Stimulated activated effector memory CD8-positive, alpha-beta T cell treated with anti-CD3 and anti-CD28 coated beads, Interleukin-12 subunit alpha, Interleukin-12 subunit beta, amount 100 ng/mL, for 72 hours (primary cell): ENCODE measurements around the gene MEG3.

Experiments
- ATAC-seq: fragments of 150-1000 bp; cut with Tn5 transposase; 2 replicates; pipeline ENCODE4 v1.10.0; 2021
- DNase-seq, 2 donors: peaks; one replicate each; pipeline ENCODE4 v3.0.0; 2021 to 2022; ENCODE audit warnings: low spot score in 2 of 2
- H3K27ac Mint-ChIP-seq: one replicate; pipeline ENCODE4 v1.8.0; 2022; ENCODE audit warnings: mild to moderate bottlenecking, mixed read lengths
- H3K36me3 Mint-ChIP-seq: one replicate; pipeline ENCODE4 v1.8.0; 2022; ENCODE audit warnings: mild to moderate bottlenecking, mixed read lengths
- H3K4me1 Mint-ChIP-seq: one replicate; pipeline ENCODE4 v1.8.0; 2022; ENCODE audit warnings: mixed read lengths
- H3K4me3 Mint-ChIP-seq: one replicate; pipeline ENCODE4 v1.8.0; 2022; ENCODE audit warnings: mild to moderate bottlenecking, mixed read lengths
- H3K9me3 Mint-ChIP-seq: one replicate; pipeline ENCODE4 v1.8.0; 2022; ENCODE audit warnings: mixed read lengths

MEG3 gene

GRCh38 chr14:100867631-100868315, 41.9 kb downstream of the MEG3 start:
- Mint-ChIP-seq H3K4me1 (peaks cover 17% of the 10 kb centered on the region), H3K27ac (no peak overlapping the region), H3K36me3 (no peaks in the 10 kb centered on the region), H3K9me3 (peaks cover 3% of the 10 kb centered on the region), H3K4me3 (no peak overlapping the region)
- DNase-seq (no peak), ATAC-seq (no peak)

GRCh38 chr14:100868621-100869370, 42.9 kb downstream of the MEG3 start:
- Mint-ChIP-seq H3K4me3 (no peak overlapping the region), H3K27ac (no peak overlapping the region), H3K4me1 (peaks cover 21% of the 10 kb centered on the region), H3K9me3 (peaks cover 4% of the 10 kb centered on the region), H3K36me3 (no peaks in the 10 kb centered on the region)
- DNase-seq (no peak), ATAC-seq (no peak)

GRCh38 chr14:100871234-100872186, 45.6 kb downstream of the MEG3 start:
- Mint-ChIP-seq H3K27ac (peak overlapping the region; percentile 21), H3K9me3 (peaks cover 4% of the 10 kb centered on the region), H3K4me3 (no peak overlapping the region), H3K36me3 (no peaks in the 10 kb centered on the region), H3K4me1 (peaks cover 21% of the 10 kb centered on the region)
- DNase-seq (no peak), ATAC-seq (peak; percentile 53)

GRCh38 chr14:100872259-100873095, 46.6 kb downstream of the MEG3 start:
- H3K4me1 Mint-ChIP-seq: peaks cover 21% of the 10 kb centered on the region
- peaks cover 4% of the 10 kb centered on the region for H3K9me3 Mint-ChIP-seq
- DNase-seq (no peak), ATAC-seq (peak; percentile 70)
- no peaks in the 10 kb centered on the region for H3K36me3 Mint-ChIP-seq
- H3K4me3 Mint-ChIP-seq: no peak overlapping the region
- H3K27ac Mint-ChIP-seq: no peak overlapping the region

- DNase-seq: no peak
- no peak overlapping the region for H3K27ac Mint-ChIP-seq
- H3K4me3 Mint-ChIP-seq: no peak overlapping the region
- H3K9me3 Mint-ChIP-seq: peaks cover 4% of the 10 kb centered on the region
- peaks cover 21% of the 10 kb centered on the region for H3K4me1 Mint-ChIP-seq
- ATAC-seq: peak; percentile 22
- no peaks in the 10 kb centered on the region for H3K36me3 Mint-ChIP-seq
Measured at GRCh38 chr14:100873096-100873482, 47.2 kb downstream of the MEG3 start.

GRCh38 chr14:100874051-100874410, 48.1 kb downstream of the MEG3 start:
- H3K36me3 Mint-ChIP-seq: no peaks in the 10 kb centered on the region
- H3K27ac Mint-ChIP-seq: no peak overlapping the region
- H3K4me3 Mint-ChIP-seq: no peak overlapping the region
- ATAC-seq: no peak
- DNase-seq: no peak
- peaks cover 4% of the 10 kb centered on the region for H3K9me3 Mint-ChIP-seq
- peaks cover 21% of the 10 kb centered on the region for H3K4me1 Mint-ChIP-seq

- Mint-ChIP-seq H3K36me3 (no peaks in the 10 kb centered on the region), H3K4me3 (no peak overlapping the region), H3K9me3 (peaks cover 4% of the 10 kb centered on the region), H3K4me1 (peaks cover 21% of the 10 kb centered on the region), H3K27ac (no peak overlapping the region)
- ATAC-seq: no peak
- no peak for DNase-seq
Measured at GRCh38 chr14:100874411-100875091, 48.6 kb downstream of the MEG3 start.

GRCh38 chr14:100875126-100875525, 49.2 kb downstream of the MEG3 start:
- ATAC-seq (no peak), DNase-seq (no peak)
- H3K36me3 Mint-ChIP-seq: no peaks in the 10 kb centered on the region
- peaks cover 21% of the 10 kb centered on the region for H3K4me1 Mint-ChIP-seq
- peaks cover 4% of the 10 kb centered on the region for H3K9me3 Mint-ChIP-seq
- no peak overlapping the region for H3K4me3 Mint-ChIP-seq
- no peak overlapping the region for H3K27ac Mint-ChIP-seq

GRCh38 chr14:100875861-100876590, 50.1 kb downstream of the MEG3 start:
- no peak overlapping the region for H3K27ac Mint-ChIP-seq
- no peak overlapping the region for H3K4me3 Mint-ChIP-seq
- H3K4me1 Mint-ChIP-seq: peaks cover 20% of the 10 kb centered on the region
- H3K9me3 Mint-ChIP-seq: peaks cover 4% of the 10 kb centered on the region
- H3K36me3 Mint-ChIP-seq: no peaks in the 10 kb centered on the region
- no peak for ATAC-seq
- DNase-seq: no peak

GRCh38 chr14:100878271-100879146, 52.6 kb downstream of the MEG3 start:
- Mint-ChIP-seq H3K27ac (no peak overlapping the region), H3K4me3 (no peak overlapping the region), H3K36me3 (no peaks in the 10 kb centered on the region), H3K9me3 (no peaks in the 10 kb centered on the region), H3K4me1 (no peaks in the 10 kb centered on the region)
- DNase-seq: no peak
- ATAC-seq: no peak

GRCh38 chr14:100879194-100879593, 53.3 kb downstream of the MEG3 start:
- Mint-ChIP-seq H3K4me3 (no peak overlapping the region), H3K36me3 (no peaks in the 10 kb centered on the region), H3K4me1 (no peaks in the 10 kb centered on the region), H3K9me3 (no peaks in the 10 kb centered on the region), H3K27ac (no peak overlapping the region)
- DNase-seq: no peak
- no peak for ATAC-seq

- H3K9me3 Mint-ChIP-seq: no peaks in the 10 kb centered on the region
- no peaks in the 10 kb centered on the region for H3K36me3 Mint-ChIP-seq
- no peak overlapping the region for H3K27ac Mint-ChIP-seq
- no peak overlapping the region for H3K4me3 Mint-ChIP-seq
- no peaks in the 10 kb centered on the region for H3K4me1 Mint-ChIP-seq
- no peak for ATAC-seq
- DNase-seq: no peak
Measured at GRCh38 chr14:100879782-100880181, 53.9 kb downstream of the MEG3 start.
